Measurements from ENCODE around the gene WHAMM. TPM values are rescaled to one million over a fixed set of nuclear protein-coding genes. Genes with fewer than 3 reads are reported as not detected.

The WHAMM gene
- total RNA-seq, 2 experiments from 2014 or later = 86.4 to 87.7 TPM

DNA sequence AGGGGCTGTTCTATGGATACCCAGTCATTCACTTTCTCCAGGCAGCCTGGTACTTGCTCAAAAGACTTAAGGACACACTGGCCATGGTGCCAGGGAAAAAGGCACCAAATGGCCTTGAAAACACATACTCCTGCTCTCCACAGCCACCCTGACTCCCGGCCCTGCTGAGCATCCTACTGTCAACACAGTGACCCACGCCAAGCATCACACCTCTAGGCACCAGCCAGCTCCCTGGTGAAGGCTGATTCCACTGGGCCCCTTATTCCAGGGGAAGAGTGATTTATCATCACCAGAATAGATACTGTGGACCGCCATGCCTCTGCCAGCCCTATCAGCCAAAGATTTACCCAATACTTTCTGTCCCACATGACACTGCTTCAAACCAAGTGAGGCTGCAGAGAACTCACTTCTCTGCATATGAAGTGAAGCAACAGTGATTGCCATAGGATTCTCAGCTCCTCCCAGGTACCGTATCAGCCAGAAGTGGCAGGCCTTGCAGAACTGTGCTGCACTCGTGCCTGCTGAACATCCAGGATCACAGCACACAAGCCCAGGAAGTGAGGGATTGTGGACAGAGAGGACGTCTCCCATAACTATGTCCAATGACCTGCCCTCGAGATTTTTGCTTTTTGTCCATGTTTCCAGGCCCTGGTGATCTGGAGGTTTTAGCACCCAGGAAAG is 63.7 kb downstream of the WHAMM start:
- TF ChIP-seq, protein P1, sequence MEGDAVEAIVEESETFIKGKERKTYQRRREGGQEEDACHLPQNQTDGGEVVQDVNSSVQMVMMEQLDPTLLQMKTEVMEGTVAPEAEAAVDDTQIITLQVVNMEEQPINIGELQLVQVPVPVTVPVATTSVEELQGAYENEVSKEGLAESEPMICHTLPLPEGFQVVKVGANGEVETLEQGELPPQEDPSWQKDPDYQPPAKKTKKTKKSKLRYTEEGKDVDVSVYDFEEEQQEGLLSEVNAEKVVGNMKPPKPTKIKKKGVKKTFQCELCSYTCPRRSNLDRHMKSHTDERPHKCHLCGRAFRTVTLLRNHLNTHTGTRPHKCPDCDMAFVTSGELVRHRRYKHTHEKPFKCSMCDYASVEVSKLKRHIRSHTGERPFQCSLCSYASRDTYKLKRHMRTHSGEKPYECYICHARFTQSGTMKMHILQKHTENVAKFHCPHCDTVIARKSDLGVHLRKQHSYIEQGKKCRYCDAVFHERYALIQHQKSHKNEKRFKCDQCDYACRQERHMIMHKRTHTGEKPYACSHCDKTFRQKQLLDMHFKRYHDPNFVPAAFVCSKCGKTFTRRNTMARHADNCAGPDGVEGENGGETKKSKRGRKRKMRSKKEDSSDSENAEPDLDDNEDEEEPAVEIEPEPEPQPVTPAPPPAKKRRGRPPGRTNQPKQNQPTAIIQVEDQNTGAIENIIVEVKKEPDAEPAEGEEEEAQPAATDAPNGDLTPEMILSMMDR (IDR thresholded peaks at IDR 0.05) = no peak
- intact Hi-C loops (cut with DNase I, micrococcal nuclease) = no loop called here
- no peaks in the 10 kb centered on the region for H3K9me3 ChIP-seq (ENCODE audit: control insufficient read depth in 1 of 2, insufficient read depth in 1 of 2, low read length in 2 of 2)
- H3K4me3 ChIP-seq (ENCODE audit: low read length) = no peak overlapping the region
- no peaks in the 10 kb centered on the region for H3K36me3 ChIP-seq (ENCODE audit: insufficient read depth, low read length)
- no peaks in the 10 kb centered on the region for H3K4me1 ChIP-seq (ENCODE audit: insufficient read depth, low read length)
- no peaks in the 10 kb centered on the region for H3K27me3 ChIP-seq (ENCODE audit: control insufficient read depth in 1 of 2, insufficient read depth in 2 of 2, low read length in 2 of 2)
- H3K27ac ChIP-seq (ENCODE audit: low read depth in 1 of 2, low read length in 2 of 2) = no peak overlapping the region
- Mint-ChIP-seq H3K4me1 (ENCODE audit: low read depth) (no peaks in the 10 kb centered on the region), H3K36me3 (ENCODE audit: low read depth) (no peaks in the 10 kb centered on the region), H3K27ac (no peak overlapping the region), H3K4me3 (no peak overlapping the region), H3K27me3 (no peaks in the 10 kb centered on the region), H3K9me3 (no peaks in the 10 kb centered on the region)
- no peak for DNase-seq
- ChIA-PET CTCF (interaction anchor here (0.6 kb wide), 1 partner anchor 54 kb away, joined by 3 read pairs; no protein-coding TSS in a partner anchor), POLR2A (no interaction called here)
- ATAC-seq (ENCODE audit: poor library complexity) = no peak

DNA sequence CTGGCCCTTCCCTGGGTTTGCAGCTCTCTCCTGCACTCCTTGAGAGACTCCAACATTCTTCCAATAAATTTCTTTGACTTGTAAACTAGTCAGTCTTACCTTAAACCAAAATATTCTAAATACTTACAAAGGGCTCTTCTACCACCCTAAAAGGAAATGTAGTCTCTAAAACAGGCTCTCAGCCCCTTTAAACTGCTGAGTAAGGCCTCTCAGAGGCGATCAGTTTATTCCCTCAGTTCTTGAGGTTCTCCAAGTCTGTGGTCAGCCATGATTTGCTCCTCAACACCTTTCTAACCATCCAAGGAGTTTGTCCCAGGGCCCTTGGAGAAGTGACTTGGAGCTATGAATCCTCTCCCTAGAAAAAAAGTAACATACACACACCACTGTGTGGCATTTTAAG is 64.8 kb downstream of the WHAMM start:
- Histone ChIP-seq H3K9me3 (ENCODE audit: control insufficient read depth in 1 of 2, insufficient read depth in 1 of 2, low read length in 2 of 2) (no peaks in the 10 kb centered on the region), H3K4me1 (ENCODE audit: insufficient read depth, low read length) (no peaks in the 10 kb centered on the region), H3K4me3 (ENCODE audit: low read length) (no peak overlapping the region), H3K36me3 (ENCODE audit: insufficient read depth, low read length) (no peaks in the 10 kb centered on the region), H3K27ac (ENCODE audit: low read depth in 1 of 2, low read length in 2 of 2) (no peak overlapping the region), H3K27me3 (ENCODE audit: control insufficient read depth in 1 of 2, insufficient read depth in 2 of 2, low read length in 2 of 2) (no peaks in the 10 kb centered on the region)
- Mint-ChIP-seq H3K4me3 (no peak overlapping the region), H3K4me1 (ENCODE audit: low read depth) (no peaks in the 10 kb centered on the region), H3K27ac (no peak overlapping the region), H3K9me3 (no peaks in the 10 kb centered on the region), H3K36me3 (ENCODE audit: low read depth) (no peaks in the 10 kb centered on the region), H3K27me3 (no peaks in the 10 kb centered on the region)
- ATAC-seq (ENCODE audit: poor library complexity) = no peak
- no peak for DNase-seq
- ChIA-PET CTCF (no interaction called here), POLR2A (no interaction called here)
- TF ChIP-seq, protein P1 (IDR thresholded peaks at IDR 0.05) = no peak
- intact Hi-C loops (cut with DNase I, micrococcal nuclease) = no loop called here

DNA sequence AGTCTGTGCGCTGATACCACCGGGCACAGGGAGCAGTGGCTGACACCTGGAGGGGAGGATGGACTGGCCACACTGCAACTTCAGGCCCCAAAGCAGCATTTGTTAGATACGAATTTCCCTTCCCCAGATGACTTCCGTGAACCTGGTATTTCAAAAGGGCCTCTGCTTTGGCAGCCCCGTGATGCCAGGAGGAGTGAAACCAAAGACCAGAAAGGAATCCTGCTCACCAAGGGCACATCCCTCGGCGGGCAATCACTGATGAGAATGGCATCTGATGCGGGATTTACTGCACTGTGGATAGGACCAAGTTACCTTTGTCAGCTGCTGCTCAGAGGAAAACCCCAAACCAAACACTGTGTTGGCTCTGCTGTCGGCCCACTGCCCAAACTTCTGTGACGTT is 65.5 kb downstream of the WHAMM start:
- H3K27me3 Mint-ChIP-seq = no peaks in the 10 kb centered on the region
- CTCF ChIA-PET = no interaction called here
- no peak for DNase-seq

More for the DNA sequence above, 65.5 kb downstream of the WHAMM start:
- ATAC-seq (ENCODE audit: poor library complexity) = no peak
- Mint-ChIP-seq H3K4me3 (no peak overlapping the region), H3K4me1 (ENCODE audit: low read depth) (no peaks in the 10 kb centered on the region), H3K9me3 (no peaks in the 10 kb centered on the region), H3K27ac (no peak overlapping the region), H3K36me3 (ENCODE audit: low read depth) (no peaks in the 10 kb centered on the region)
- TF ChIP-seq, protein P1 (IDR thresholded peaks at IDR 0.05) = no peak
- no peak overlapping the region for H3K4me3 ChIP-seq (ENCODE audit: low read length)
- intact Hi-C loops (cut with DNase I, micrococcal nuclease) = no loop called here
- POLR2A ChIA-PET = no interaction called here
- H3K9me3 ChIP-seq (ENCODE audit: control insufficient read depth in 1 of 2, insufficient read depth in 1 of 2, low read length in 2 of 2) = no peaks in the 10 kb centered on the region
- H3K27ac ChIP-seq (ENCODE audit: low read depth in 1 of 2, low read length in 2 of 2) = no peak overlapping the region
- H3K27me3 ChIP-seq (ENCODE audit: control insufficient read depth in 1 of 2, insufficient read depth in 2 of 2, low read length in 2 of 2) = no peaks in the 10 kb centered on the region
- no peaks in the 10 kb centered on the region for H3K4me1 ChIP-seq (ENCODE audit: insufficient read depth, low read length)
- no peaks in the 10 kb centered on the region for H3K36me3 ChIP-seq (ENCODE audit: insufficient read depth, low read length)

All from CD4-positive, alpha-beta T cell (primary cell).